AG09319 (cell line): ENCODE data around the gene TOP3B.
A peak's percentile ranks its signal among the peaks of the same experiment; 100 is the strongest.

Experiments
- DNase-seq: peaks from one replicate; pipeline ENCODE4 v3.0.0-alpha.2; 2010; ENCODE audit warnings: low read depth; ENCODE audit errors: extremely low read depth
- CTCF ChIP-seq: IDR thresholded peaks from 2 replicates; pipeline ENCODE4 v1.5.1; 2011; ENCODE audit warnings: low read depth, mild to moderate bottlenecking, inconsistent platforms, low read length, moderate library complexity

Gene TOP3B

GRCh38 chr22:21952586-21953571 is 29.7 kb downstream of the TOP3B start, which contains the start of gene PPM1F:
PPM1F (minus strand) TSS chr22:21952848; CDS start chr22:21946048, 6,800 bp downstream.
- peak; percentile 61 for TF ChIP-seq CTCF
- DNase-seq: no peak

- DNase-seq: no peak
- TF ChIP-seq CTCF: no peak
Measured at GRCh38 chr22:21951931-21952465, 30.6 kb downstream of the TOP3B start.

- no peak for DNase-seq
- no peak for TF ChIP-seq CTCF
Measured at GRCh38 chr22:21951062-21951461, 31.5 kb downstream of the TOP3B start.

- no peak for TF ChIP-seq CTCF
- no peak for DNase-seq
Measured at GRCh38 chr22:21949948-21950347, 32.6 kb downstream of the TOP3B start.

- no peak for DNase-seq
- TF ChIP-seq CTCF: no peak
Measured at GRCh38 chr22:21949569-21949918, 33.0 kb downstream of the TOP3B start.

GRCh38 chr22:21948824-21949568 is 33.6 kb downstream of the TOP3B start:
- DNase-seq: no peak
- no peak for TF ChIP-seq CTCF
